Ascending aorta (tissue), 2 donors: ENCODE data around the gene GRM5. TPM values are rescaled to one million over a fixed set of nuclear protein-coding genes. Genes with fewer than 3 reads are reported as not detected.

Experiments
- DNase-seq, 2 donors: peaks; one replicate each; pipeline ENCODE4 v3.0.0-alpha.2; 2019; ENCODE audit warnings: low spot score in 2 of 2
- H3K27ac ChIP-seq, 2 donors: fragments of 200-600 bp; sonication (generic); one replicate each; pipeline ENCODE4 v1.5.1; 2016 to 2017; ENCODE audit warnings: mild to moderate bottlenecking in 1 of 2
- H3K27me3 ChIP-seq: fragments of 200-600 bp; sonication (generic); one replicate; pipeline ENCODE4 v1.5.1; 2017
- H3K36me3 ChIP-seq, 2 donors: fragments of 200-600 bp; sonication (generic); one replicate each; pipeline ENCODE4 v1.5.1; 2016
- H3K4me1 ChIP-seq, 2 donors: fragments of 200-600 bp; sonication (generic); one replicate each; pipeline ENCODE4 v1.5.1; 2016 to 2017; ENCODE audit warnings: mild to moderate bottlenecking in 1 of 2
- H3K4me3 ChIP-seq, 2 donors: fragments of 200-600 bp; sonication (generic); one replicate each; pipeline ENCODE4 v1.5.1; 2016 to 2017; ENCODE audit warnings: mild to moderate bottlenecking in 1 of 2
- H3K9me3 ChIP-seq, 2 donors: fragments of 200-600 bp; sonication (generic); one replicate each; pipeline ENCODE4 v1.5.1; 2016
- CTCF ChIP-seq, 3 experiments: fragments of 200-600 bp in 2 of 3; fragments of 450-650 bp in 1 of 3; sonication (generic) in 2 of 3; IDR thresholded peaks; one replicate each; pipeline ENCODE4 v1.5.1; 2016 to 2019; ENCODE audit warnings: antibody characterized with exemption in 3 of 3, mild to moderate bottlenecking in 1 of 3, moderate library complexity in 1 of 3
- intact Hi-C: fragments of 100-400 bp; cut with DNase I; formaldehyde crosslinking; loops from one replicate; pipeline ENCODE4 v1.15.1; 2023
- total RNA-seq: library from RNA; depleted of rRNA; stranded (reverse); fragments of >200 nt; gene quantifications from one replicate; pipeline ENCODE4 v1.1.0, GENCODE V29; 2016

Gene GRM5
- total RNA-seq, 1 donor from 2014 or later, result 10.2 TPM

- no peak for TF ChIP-seq CTCF (IDR thresholded peaks at IDR 0.05)
- Histone ChIP-seq H3K36me3 (no peaks in the 10 kb centered on the region), H3K4me1 (no peaks in the 10 kb centered on the region), H3K9me3 (no peaks in the 10 kb centered on the region), H3K27ac (no peak overlapping the region), H3K4me3 (no peak overlapping the region), H3K27me3 (no peaks in the 10 kb centered on the region)
- intact Hi-C loops, result no loop called here
- DNase-seq, result no peak
Measured at GRCh38 chr11:88697139-88697538, 368.6 kb downstream of the GRM5 start.

GRCh38 chr11:88695689-88696414, 369.9 kb downstream of the GRM5 start:
- DNase-seq, result no peak
- intact Hi-C loops, result no loop called here
- no peaks in the 10 kb centered on the region for H3K9me3 ChIP-seq
- no peak overlapping the region for H3K27ac ChIP-seq
- TF ChIP-seq CTCF (IDR thresholded peaks at IDR 0.05), result no peak
- no peaks in the 10 kb centered on the region for H3K4me1 ChIP-seq
- H3K4me3 ChIP-seq, result no peak overlapping the region
- H3K36me3 ChIP-seq, result no peaks in the 10 kb centered on the region
- no peaks in the 10 kb centered on the region for H3K27me3 ChIP-seq

GRCh38 chr11:88692306-88693086, 373.3 kb downstream of the GRM5 start:
- Histone ChIP-seq H3K4me1 (no peaks in the 10 kb centered on the region), H3K27me3 (no peaks in the 10 kb centered on the region), H3K36me3 (no peaks in the 10 kb centered on the region), H3K4me3 (no peak overlapping the region), H3K27ac (no peak overlapping the region), H3K9me3 (no peaks in the 10 kb centered on the region)
- TF ChIP-seq CTCF (IDR thresholded peaks at IDR 0.05), result no peak
- intact Hi-C loops, result no loop called here
- no peak for DNase-seq

- Histone ChIP-seq H3K27ac (no peak overlapping the region), H3K9me3 (no peaks in the 10 kb centered on the region), H3K27me3 (no peaks in the 10 kb centered on the region), H3K4me1 (no peaks in the 10 kb centered on the region), H3K4me3 (no peak overlapping the region), H3K36me3 (no peaks in the 10 kb centered on the region)
- no peak for DNase-seq
- intact Hi-C loops, result no loop called here
- no peak for TF ChIP-seq CTCF (IDR thresholded peaks at IDR 0.05)
Measured at GRCh38 chr11:88689548-88690240, 376.1 kb downstream of the GRM5 start.

- H3K27ac ChIP-seq, result no peak overlapping the region
- intact Hi-C loops, result no loop called here
- no peak for DNase-seq
- H3K4me3 ChIP-seq, result no peak overlapping the region
- H3K36me3 ChIP-seq, result no peaks in the 10 kb centered on the region
- H3K4me1 ChIP-seq, result no peaks in the 10 kb centered on the region
- no peaks in the 10 kb centered on the region for H3K27me3 ChIP-seq
- TF ChIP-seq CTCF (IDR thresholded peaks at IDR 0.05), result no peak
- H3K9me3 ChIP-seq, result no peaks in the 10 kb centered on the region
Measured at GRCh38 chr11:88683024-88683423, 382.8 kb downstream of the GRM5 start.
